NCI-H510A (cell line): ENCODE results near the gene CCM2.

Experiments
- DNase-seq: peaks from one replicate; lab custom pipeline; 2025; lab: John Stamatoyannopoulos, UW

The CCM2 gene

GRCh38 chr7:45082831-45083331 is 82.9 kb downstream of the CCM2 start:
- DNase-seq, result no peak

GRCh38 chr7:45084336-45084735 is 84.3 kb downstream of the CCM2 start:
- no peak for DNase-seq

DNA sequence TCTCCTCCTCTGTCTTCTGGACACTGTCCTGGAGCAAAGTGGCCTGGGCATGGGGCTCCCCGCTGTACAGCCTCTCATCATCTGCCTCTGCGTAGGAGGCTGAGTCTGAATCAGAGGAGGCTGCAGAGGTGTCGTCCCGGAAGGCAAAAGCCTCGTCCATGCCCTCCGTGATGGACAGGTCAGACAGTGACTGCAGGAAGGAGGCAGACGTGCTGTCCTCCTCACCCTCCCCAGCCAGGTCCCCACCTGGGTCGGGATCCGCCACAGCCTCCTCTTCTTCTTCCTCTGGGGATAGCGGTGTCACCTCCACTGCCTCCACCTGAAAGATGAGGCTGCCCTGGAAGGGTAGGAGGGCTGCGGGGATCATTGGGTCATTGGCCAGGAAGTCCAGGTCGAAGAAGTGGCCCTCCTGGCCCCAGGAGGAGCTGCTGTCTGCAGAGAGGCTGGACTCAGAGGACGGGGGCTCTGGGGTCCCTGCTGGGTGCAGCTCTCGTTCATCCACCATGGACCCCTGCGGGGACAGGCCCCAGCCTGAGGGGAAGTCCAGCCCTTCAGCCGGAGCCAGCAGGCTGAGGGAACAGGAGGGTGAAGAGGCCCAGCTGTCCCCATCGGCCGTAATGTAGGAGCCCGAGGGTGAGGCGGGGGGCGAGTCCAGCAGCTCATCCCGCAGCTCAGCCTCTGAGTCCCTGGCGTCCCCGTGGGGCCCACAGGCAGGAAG is 85.1 kb downstream of the CCM2 start:
- no peak for DNase-seq

GRCh38 chr7:45085619-45086200 is 85.7 kb downstream of the CCM2 start:
- no peak for DNase-seq

GRCh38 chr7:45086331-45087065 is 86.5 kb downstream of the CCM2 start:
- peak; percentile 24 for DNase-seq

GRCh38 chr7:45087301-45088145 is 87.5 kb downstream of the CCM2 start:
- no peak for DNase-seq

- DNase-seq, result no peak
Measured at GRCh38 chr7:45088146-45088701, 88.2 kb downstream of the CCM2 start.

DNA sequence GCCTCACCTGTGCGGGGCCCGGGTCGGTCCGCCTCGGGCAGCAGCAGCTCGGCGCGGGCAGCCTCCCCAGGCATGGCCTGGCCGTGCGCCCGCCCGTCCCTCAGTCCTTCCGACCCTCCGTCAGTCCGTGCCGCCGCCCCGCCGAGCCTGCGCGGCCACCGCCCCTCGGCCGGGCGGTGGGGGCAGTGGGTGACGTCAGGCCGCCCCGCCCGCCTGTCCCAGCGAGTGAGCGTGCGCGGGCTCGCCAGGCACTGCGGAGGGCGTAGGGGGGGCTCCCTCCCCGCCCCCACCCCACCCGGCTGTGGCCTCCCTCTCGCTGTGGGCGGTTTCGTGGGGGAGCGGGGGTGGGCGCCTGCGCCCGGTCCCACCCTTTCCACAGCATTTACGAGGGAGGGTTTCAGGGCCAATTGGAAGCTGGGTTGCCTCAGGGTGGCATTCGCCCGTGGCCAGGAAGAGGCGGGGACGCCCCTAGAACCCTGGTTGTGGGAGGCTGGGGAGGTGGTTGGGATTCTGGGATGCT is 88.9 kb downstream of the CCM2 start, which contains the start of gene NACAD:
Gene NACAD, minus strand, starts transcription at position 149 of the 520 bp plus-strand sequence. Its CDS starts 75 bp downstream, at position 74.
- no peak for DNase-seq

GRCh38 chr7:45089341-45089891 is 89.4 kb downstream of the CCM2 start:
- peak; percentile 75 for DNase-seq

DNA sequence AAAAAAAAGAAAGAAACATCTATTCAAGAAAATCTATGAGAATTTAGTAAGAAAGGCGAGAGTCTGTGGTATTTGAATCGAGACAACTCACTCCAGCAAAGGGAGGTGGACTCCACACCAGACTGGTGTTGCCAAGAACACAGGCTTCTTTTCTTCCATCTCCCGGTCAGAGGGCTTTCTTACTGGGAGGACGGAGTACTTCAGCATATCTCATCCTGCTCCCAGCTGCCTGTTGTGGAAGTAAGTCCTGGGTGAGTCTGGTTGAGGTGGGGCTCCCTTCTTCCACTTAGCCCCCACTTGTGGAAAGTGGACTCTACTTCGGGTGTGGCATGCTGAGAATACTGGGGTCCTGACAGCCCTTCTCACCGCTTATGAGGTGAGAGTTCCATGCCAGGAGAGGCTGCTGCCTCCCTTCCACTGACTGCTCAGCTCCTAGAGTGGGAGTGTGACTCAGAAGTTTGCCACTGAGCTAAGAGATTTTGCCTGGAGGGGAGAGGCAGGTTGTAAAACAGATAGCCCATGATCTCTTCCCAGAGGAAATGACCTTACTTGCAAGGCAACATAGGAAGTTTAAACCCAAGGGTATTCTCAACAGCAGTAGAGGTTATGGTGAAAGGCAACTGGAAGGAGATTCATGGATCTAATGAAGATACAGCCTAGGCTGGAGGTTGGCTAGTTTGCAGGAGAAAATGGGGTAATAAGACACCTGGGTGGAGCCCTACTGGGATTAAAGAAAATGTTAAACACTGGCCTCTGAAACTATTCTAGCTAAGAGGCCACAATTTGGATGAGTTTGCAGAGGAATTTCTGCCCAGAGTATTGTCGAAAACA is 92.3 kb downstream of the CCM2 start:
- DNase-seq, result no peak

DNA sequence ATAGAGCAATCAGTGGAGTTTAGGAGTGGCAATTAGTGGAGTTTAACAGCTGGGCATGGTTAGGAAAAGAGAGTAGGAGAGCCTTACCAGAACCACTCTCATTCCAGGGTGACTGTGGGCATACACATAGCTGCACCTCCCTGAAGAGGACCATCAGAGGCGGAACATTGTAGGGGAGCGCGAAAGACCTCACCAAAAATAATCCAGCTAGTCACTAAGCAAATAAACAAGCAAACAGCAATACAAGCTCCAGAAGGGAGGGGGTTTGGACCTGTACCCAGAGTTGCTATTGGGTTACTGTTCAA is 92.9 kb downstream of the CCM2 start:
- DNase-seq, result no peak

DNA sequence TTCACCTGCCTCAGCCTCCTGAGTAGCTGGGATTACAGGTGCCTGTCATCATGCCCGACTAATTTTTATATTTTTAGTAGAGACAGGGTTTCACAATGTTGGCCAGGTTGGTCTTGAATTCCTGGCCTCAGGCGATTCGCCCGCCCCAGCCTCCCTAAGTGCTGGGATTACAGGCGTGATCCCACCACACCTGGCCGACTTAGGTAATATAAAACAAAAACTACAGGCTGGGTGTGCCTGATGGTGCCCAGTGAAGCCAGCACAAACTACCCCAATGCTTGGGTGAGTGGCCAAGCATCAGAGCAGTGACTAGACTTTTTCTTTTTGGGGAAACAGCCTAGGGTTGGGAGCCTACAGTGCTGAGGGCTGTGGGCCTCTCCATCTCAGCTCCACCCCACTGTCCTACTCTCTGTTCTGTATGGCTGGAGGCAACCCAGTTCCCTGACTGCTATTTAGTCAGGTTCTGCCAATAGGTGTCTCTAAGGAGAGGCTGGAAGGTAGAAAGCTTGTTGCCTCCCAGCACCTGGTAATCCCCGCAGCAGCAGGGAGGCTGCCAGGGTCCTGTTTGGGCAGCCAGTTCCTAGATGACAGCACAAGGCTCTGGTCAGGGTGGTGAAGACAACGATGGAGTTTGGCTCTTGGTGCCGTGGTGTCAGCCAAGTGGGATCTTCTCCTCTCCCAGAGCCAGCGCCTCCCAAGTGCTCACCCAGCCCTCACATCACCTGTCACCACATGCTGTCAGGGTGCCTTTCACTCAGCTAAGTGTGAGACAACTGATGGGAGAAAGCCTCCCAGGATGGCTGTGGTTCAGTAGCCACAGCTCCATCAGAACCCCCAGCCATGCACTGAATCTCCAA is 99.2 kb downstream of the CCM2 start:
- no peak for DNase-seq

DNA sequence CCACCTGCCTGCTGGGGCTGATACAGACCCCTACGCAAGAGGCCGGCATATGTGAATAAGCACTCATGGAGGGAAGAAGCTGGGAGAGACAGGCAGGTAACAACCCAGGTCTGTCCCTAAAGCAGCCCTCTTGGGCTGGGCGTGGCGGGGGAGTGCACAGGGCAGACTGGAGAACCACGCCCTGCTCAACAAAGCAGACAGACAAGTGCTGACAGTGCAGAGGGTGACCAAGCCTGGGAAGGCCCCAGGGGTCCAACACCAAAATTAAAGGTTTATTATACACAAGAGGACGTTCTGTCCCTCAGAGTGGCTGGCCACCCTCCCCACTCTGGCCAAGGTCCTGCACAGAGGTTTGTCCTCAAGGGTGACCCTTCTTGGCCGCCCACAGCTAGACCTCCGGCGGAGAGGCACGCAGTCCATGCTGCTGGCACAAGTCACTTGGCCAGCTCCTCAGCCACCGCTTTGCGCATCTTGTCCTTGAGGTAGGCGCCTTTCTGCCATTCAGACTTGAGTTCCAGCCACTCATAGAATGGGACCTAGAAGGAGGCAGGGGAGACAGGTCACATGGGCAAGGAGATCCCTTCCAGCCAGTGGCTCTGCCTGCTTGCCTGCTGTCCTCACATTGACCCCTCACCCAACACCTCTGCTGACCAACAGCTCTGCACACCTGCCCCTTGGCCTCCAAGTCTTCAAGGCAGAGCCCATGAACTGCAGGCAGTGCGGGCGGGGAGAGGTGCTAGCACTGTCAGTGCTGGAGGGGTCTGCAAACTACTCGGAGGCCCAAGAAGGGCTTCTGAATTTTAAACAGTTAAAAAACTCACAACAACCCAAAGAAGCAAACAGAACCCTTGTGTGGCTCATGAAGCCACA is 100.1 kb downstream of the CCM2 start:
- DNase-seq, result no peak

- no peak for DNase-seq
Measured at GRCh38 chr7:45100761-45101480, 100.9 kb downstream of the CCM2 start.

DNA sequence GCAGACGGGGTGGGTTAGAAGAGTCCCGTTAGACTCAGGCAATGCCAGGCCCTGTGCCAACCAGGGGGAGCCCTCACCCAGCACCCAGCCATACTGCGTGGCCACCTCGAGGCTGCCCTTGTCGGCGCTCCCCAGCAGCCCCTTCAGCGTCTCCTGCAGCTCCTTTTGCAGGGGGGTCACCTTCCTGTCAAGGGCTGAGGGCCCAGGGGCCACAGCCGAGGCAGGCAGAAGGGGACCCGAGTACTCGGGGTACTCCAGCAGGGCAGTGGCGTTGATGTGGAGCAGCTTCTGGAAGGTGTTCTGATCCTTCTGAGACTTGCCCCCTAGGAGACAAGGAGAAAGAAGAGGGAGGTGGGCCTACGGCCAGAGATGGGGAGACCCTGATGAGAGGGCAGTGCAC is 101.7 kb downstream of the CCM2 start:
- no peak for DNase-seq

GRCh38 chr7:45102785-45103712 is 103.0 kb downstream of the CCM2 start:
- no peak for DNase-seq
